GM23338 (cell line): Measurements from ENCODE around the gene PIK3IP1. TPM values are rescaled to one million over a fixed set of nuclear protein-coding genes. Genes with fewer than 3 reads are reported as not detected.

Experiments
- ATAC-seq: fragments of 200-7000 bp; cut with Tn5 transposase; 3 replicates; pipeline ENCODE4 v1.9.1; 2020
- DNase-seq: peaks from one replicate; pipeline ENCODE4 v3.0.0-alpha.2; 2015; ENCODE audit warnings: low spot score
- H2AFZ ChIP-seq: fragments of 200-600 bp; sonication (generic); 2 replicates; pipeline ENCODE4 v1.8.0; 2016; ENCODE audit warnings: antibody characterized with exemption, mild to moderate bottlenecking, moderate library complexity
- H3F3A ChIP-seq: fragments of 200-600 bp; sonication (generic); replicated peaks from 2 replicates; pipeline ENCODE4 v1.8.0; 2017; ENCODE audit warnings: antibody characterized with exemption, mixed run types, low read depth
- H3K27ac ChIP-seq: fragments of 200-600 bp; sonication (generic); 2 replicates; pipeline ENCODE4 v1.6.1; 2016; ENCODE audit warnings: low read depth
- H3K27me3 ChIP-seq: fragments of 200-600 bp; sonication (generic); 2 replicates; pipeline ENCODE4 v1.8.0; 2016; ENCODE audit warnings: mild to moderate bottlenecking, mixed run types, moderate library complexity; ENCODE audit not compliant: insufficient read depth
- H3K36me3 ChIP-seq: fragments of 200-600 bp; sonication (generic); 2 replicates; pipeline ENCODE4 v1.8.0; 2016; ENCODE audit warnings: mild to moderate bottlenecking; ENCODE audit not compliant: insufficient read depth
- H3K4me1 ChIP-seq: fragments of 200-600 bp; sonication (generic); 2 replicates; pipeline ENCODE4 v1.8.0; 2016; ENCODE audit warnings: mild to moderate bottlenecking, moderate library complexity; ENCODE audit not compliant: insufficient read depth
- H3K4me2 ChIP-seq: fragments of 200-600 bp; sonication (generic); 2 replicates; pipeline ENCODE4 v1.7.1; 2017; ENCODE audit warnings: mixed run types
- H3K4me3 ChIP-seq: fragments of 200-600 bp; sonication (generic); 2 replicates; pipeline ENCODE4 v1.6.1; 2016; ENCODE audit warnings: mixed run types
- H3K79me2 ChIP-seq: fragments of 200-600 bp; sonication (generic); replicated peaks from 2 replicates; pipeline ENCODE4 v1.8.0; 2017; ENCODE audit warnings: mild to moderate bottlenecking; ENCODE audit not compliant: insufficient read depth
- H3K9me2 ChIP-seq: fragments of 200-600 bp; sonication (generic); 2 replicates; pipeline ENCODE4 v1.8.0; 2017; ENCODE audit not compliant: insufficient read depth
- H4K20me1 ChIP-seq: fragments of 200-600 bp; sonication (generic); replicated peaks from 2 replicates; pipeline ENCODE4 v1.8.0; 2017; ENCODE audit warnings: mild to moderate bottlenecking; ENCODE audit not compliant: insufficient read depth
- H3K27ac Mint-ChIP-seq: 2 replicates; pipeline ENCODE4 v1.8.0; 2020; ENCODE audit warnings: inconsistent platforms, mild to moderate bottlenecking, moderate library complexity, mixed read lengths
- H3K27me3 Mint-ChIP-seq: 3 replicates; pipeline ENCODE4 v1.8.0; 2022; ENCODE audit warnings: low read depth, mild to moderate bottlenecking, moderate library complexity, mixed read lengths, inconsistent platforms; ENCODE audit not compliant: insufficient read depth, poor library complexity
- H3K36me3 Mint-ChIP-seq: 3 replicates; pipeline ENCODE4 v1.8.0; 2021; ENCODE audit warnings: low read depth, mild to moderate bottlenecking, inconsistent platforms, moderate library complexity, mixed read lengths
- H3K4me1 Mint-ChIP-seq: 3 replicates; pipeline ENCODE4 v1.8.0; 2020; ENCODE audit warnings: mild to moderate bottlenecking, inconsistent platforms, mixed read lengths
- H3K4me3 Mint-ChIP-seq: 3 replicates; pipeline ENCODE4 v1.8.0; 2021; ENCODE audit warnings: moderate library complexity, mild to moderate bottlenecking, inconsistent platforms, mixed read lengths
- H3K9me3 Mint-ChIP-seq: 3 replicates; pipeline ENCODE4 v1.8.0; 2020; ENCODE audit warnings: moderate library complexity, mild to moderate bottlenecking, inconsistent platforms, mixed read lengths
- CREB1 ChIP-seq: fragments of 250-450 bp; sonication (Bioruptor Pico); IDR thresholded peaks from 2 replicates; pipeline ENCODE4 v1.5.0; 2020; ENCODE audit warnings: low read depth, mild to moderate bottlenecking, moderate library complexity
- EZH2phosphoT487 ChIP-seq: fragments of 200-600 bp; sonication (generic); IDR thresholded peaks from one replicate; pipeline ENCODE4 v1.8.1; 2018; ENCODE audit warnings: antibody characterized with exemption; ENCODE audit not compliant: unreplicated experiment
- JUNB ChIP-seq: IDR thresholded peaks from one replicate; pipeline ENCODE4 v1.6.1; 2016; ENCODE audit warnings: antibody characterized with exemption; ENCODE audit not compliant: unreplicated experiment
- NANOG ChIP-seq: IDR thresholded peaks from 2 replicates; pipeline ENCODE4 v1.6.1; 2016; ENCODE audit warnings: antibody characterized with exemption, borderline replicate concordance
- REST ChIP-seq: IDR thresholded peaks from one replicate; pipeline ENCODE4 v1.6.1; 2018; ENCODE audit warnings: antibody characterized with exemption; ENCODE audit not compliant: unreplicated experiment
- STAT1 ChIP-seq: IDR thresholded peaks from one replicate; pipeline ENCODE4 v1.6.1; 2016; ENCODE audit warnings: antibody characterized with exemption; ENCODE audit not compliant: unreplicated experiment
- ZNF114 ChIP-seq: fragments of 250-450 bp; sonication (Bioruptor Pico); IDR thresholded peaks from 2 replicates; pipeline ENCODE4 v1.5.0; 2020; ENCODE audit warnings: mild to moderate bottlenecking, moderate library complexity
- ZNF331 ChIP-seq: fragments of 250-450 bp; sonication (Bioruptor Pico); IDR thresholded peaks from 2 replicates; pipeline ENCODE4 v1.5.0; 2020; ENCODE audit warnings: low read depth, mild to moderate bottlenecking, moderate library complexity
- ZNF462 ChIP-seq: fragments of 250-450 bp; sonication (Bioruptor Pico); IDR thresholded peaks from 2 replicates; pipeline ENCODE4 v1.5.0; 2020; ENCODE audit warnings: mild to moderate bottlenecking, moderate library complexity
- polyA plus RNA-seq: library from polyadenylated mRNA; unstranded; fragments of >200 nt; fragmentation: Nextera tagmentation; extraction: Ambion mirVana; gene quantifications from 2 replicates; pipeline ENCODE4 v1.2.1, GENCODE V29; 2016
- total RNA-seq: library from RNA; depleted of rRNA; stranded (reverse); fragments of >200 nt; shearing (Covaris generic); gene quantifications from 2 replicates; pipeline ENCODE4 v1.2.3, GENCODE V29; 2014
- TF ChIP-seq, protein P1 (sequence below), 2 experiments: fragments of 200-600 bp in 1 of 2; sonication (generic) in 1 of 2; conservative IDR thresholded peaks; 2 replicates each; pipeline versions ENCODE4 v1.5.1 to v1.6.1; 2016 to 2017; ENCODE audit warnings: antibody characterized with exemption in 2 of 2, low read depth in 2 of 2, mild to moderate bottlenecking in 2 of 2, moderate library complexity in 1 of 2

PIK3IP1 gene
- total and polyA plus RNA-seq, 2 experiments from 2014 or later: 1.1 to 2.2 TPM

DNA sequence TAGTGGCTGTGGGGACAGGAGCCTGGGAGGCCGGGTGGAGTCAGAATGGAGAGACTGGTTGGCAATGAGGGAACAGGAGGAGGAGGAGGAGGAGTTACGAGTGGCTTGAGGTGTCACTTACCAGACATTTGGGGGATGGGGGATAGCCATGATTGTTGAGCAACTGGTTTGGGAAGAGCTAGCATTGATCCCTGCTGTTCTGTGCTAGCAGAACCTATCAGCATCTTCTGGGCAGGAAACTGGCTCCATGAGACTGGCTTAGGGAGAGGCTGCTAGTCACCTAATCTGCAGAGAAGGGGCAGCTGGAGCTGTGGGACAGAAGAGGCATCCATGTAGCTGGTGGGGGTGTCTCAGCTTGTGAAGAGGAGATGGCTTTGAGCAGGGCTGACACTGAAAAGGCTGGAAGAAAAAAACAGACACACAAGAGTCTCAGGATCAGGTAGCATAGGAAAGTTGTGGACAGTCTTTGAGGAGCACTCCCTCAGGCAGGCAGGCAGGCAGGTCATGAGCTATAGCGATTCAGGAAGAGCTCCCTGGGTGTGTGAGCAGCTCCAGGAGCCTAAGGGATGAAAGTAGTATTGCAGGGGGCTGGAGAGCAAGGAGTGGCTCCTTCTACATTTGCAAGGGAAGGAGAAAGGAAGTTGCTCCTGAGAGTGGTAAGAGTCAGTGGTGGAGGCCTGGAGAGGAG lies 22.3 kb downstream of the PIK3IP1 start:
- Histone ChIP-seq H3K27me3 (no peaks in the 10 kb centered on the region), H4K20me1 (no peaks in the 10 kb centered on the region), H3K79me2 (no peaks in the 10 kb centered on the region), H3K9me2 (no peaks in the 10 kb centered on the region), H3K36me3 (peaks cover 9% of the 10 kb centered on the region), H3K4me3 (peak overlapping the region; percentile 27; the same call in 1 of the 2 replicates), H3K4me2 (peak overlapping the region; percentile 74), H3K27ac (peak overlapping the region; percentile 87), H3K4me1 (peaks cover 6% of the 10 kb centered on the region; the same call in 1 of the 2 replicates), H3F3A (0 out of 2 replicates have a peak, but pooled peaks cover 3% of the 10 kb centered on the region), H2AFZ (no peak overlapping the region)
- H3K4me3 Mint-ChIP-seq: peak overlapping the region; percentile 42
- ATAC-seq (peak; percentile 82), DNase-seq (peak; percentile 79)
- no peaks in the 10 kb centered on the region for H3K27me3 Mint-ChIP-seq
- peak overlapping the region; percentile 94 for H3K27ac Mint-ChIP-seq
- H3K9me3 Mint-ChIP-seq: no peaks in the 10 kb centered on the region
- TF ChIP-seq CREB1 (peak; percentile 40; the same call in 1 of the 2 replicates), STAT1 (no peak), ZNF462 (peak; percentile 28; the same call in 1 of the 2 replicates), ZNF114 (CRISPR knock-in tag) (no peak)
- H3K4me1 Mint-ChIP-seq: peaks cover 17% of the 10 kb centered on the region
- H3K36me3 Mint-ChIP-seq: peaks cover 69% of the 10 kb centered on the region

DNA sequence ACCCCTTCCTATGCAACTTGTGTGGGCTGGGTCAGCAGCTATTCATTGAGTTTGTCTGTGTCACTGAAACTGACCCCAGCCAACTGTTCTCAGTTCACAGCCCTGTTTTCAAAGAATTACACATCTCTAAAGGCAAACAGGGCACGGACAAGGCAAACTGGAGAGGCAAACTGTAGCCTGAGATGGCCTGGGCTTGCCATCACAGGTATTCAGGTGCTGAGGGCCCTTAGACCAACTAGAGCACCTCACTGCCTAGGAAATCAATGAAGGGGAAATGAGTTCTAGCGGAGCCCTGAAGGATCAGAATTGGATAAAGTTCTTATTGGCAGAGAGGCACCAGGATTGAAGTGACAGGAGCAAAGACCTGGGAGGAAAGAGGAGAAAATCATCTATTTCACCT lies 24.0 kb downstream of the PIK3IP1 start:
- ATAC-seq (no peak), DNase-seq (no peak)
- Mint-ChIP-seq H3K4me1 (peaks cover 17% of the 10 kb centered on the region), H3K27me3 (no peaks in the 10 kb centered on the region), H3K36me3 (peaks cover 59% of the 10 kb centered on the region), H3K4me3 (no peak overlapping the region), H3K9me3 (no peaks in the 10 kb centered on the region), H3K27ac (0 out of 2 replicates have a peak overlapping the region, but pooled peaks have one; percentile 1)
- Histone ChIP-seq H2AFZ (no peak overlapping the region), H3K36me3 (peaks cover 9% of the 10 kb centered on the region), H3K4me3 (no peak overlapping the region), H3K27me3 (no peaks in the 10 kb centered on the region), H4K20me1 (peaks cover 6% of the 10 kb centered on the region; the same call in 1 of the 2 replicates), H3K27ac (no peak overlapping the region), H3F3A (0 out of 2 replicates have a peak, but pooled peaks cover 3% of the 10 kb centered on the region), H3K4me1 (peaks cover 6% of the 10 kb centered on the region; the same call in 1 of the 2 replicates), H3K4me2 (no peak overlapping the region), H3K79me2 (no peaks in the 10 kb centered on the region), H3K9me2 (no peaks in the 10 kb centered on the region)
- TF ChIP-seq ZNF331 (CRISPR knock-in tag) (no peak), STAT1 (no peak), NANOG (no peak), EZH2phosphoT487 (no peak), JUNB (no peak), REST (no peak)
- TF ChIP-seq, protein P1, sequence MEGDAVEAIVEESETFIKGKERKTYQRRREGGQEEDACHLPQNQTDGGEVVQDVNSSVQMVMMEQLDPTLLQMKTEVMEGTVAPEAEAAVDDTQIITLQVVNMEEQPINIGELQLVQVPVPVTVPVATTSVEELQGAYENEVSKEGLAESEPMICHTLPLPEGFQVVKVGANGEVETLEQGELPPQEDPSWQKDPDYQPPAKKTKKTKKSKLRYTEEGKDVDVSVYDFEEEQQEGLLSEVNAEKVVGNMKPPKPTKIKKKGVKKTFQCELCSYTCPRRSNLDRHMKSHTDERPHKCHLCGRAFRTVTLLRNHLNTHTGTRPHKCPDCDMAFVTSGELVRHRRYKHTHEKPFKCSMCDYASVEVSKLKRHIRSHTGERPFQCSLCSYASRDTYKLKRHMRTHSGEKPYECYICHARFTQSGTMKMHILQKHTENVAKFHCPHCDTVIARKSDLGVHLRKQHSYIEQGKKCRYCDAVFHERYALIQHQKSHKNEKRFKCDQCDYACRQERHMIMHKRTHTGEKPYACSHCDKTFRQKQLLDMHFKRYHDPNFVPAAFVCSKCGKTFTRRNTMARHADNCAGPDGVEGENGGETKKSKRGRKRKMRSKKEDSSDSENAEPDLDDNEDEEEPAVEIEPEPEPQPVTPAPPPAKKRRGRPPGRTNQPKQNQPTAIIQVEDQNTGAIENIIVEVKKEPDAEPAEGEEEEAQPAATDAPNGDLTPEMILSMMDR (conservative IDR thresholded peaks at IDR 0.05; ENCODE audit: low read depth in 2 of 2): no peak
